ENCODE results near the gene VPS37D.

VPS37D gene

DNA sequence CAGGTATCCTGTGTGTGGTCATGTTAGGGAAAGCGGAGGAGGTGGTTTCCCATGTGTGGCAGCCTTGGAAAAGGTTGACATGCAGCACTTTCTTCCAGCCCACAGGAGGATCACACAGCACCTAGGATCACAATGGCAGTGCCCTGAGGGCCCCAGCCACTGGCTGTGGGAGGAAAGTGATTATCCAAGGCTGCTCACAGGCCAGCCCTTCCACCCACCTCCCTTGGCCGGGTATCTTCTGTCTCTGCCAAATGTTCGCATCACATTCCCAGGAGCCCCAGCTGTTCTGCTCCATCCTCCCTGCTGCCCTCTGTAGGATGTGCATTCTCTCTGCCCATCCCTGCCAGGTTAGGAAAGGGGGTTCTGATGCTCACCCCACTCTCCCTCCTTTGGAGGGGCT is 40.8 kb upstream of the VPS37D start:
- Histone ChIP-seq H3K4me3 (ENCODE audit: insufficient read depth, low read length, poor library complexity, severe bottlenecking) (no peak overlapping the region), H4K20me1 (ENCODE audit: low read depth, low read length) (no peaks in the 10 kb centered on the region), H3F3A (ENCODE audit: insufficient read depth) (no peaks in the 10 kb centered on the region), H3K36me3 (ENCODE audit: low read length) (no peaks in the 10 kb centered on the region), H2AFZ (ENCODE audit: low read depth, low read length, severe bottlenecking) (no peak overlapping the region), H3K4me2 (ENCODE audit: low read depth, low read length, poor library complexity, severe bottlenecking) (no peak overlapping the region), H3K9ac (ENCODE audit: low read length) (no peak overlapping the region), H3K79me2 (ENCODE audit: insufficient read depth, low read length) (no peaks in the 10 kb centered on the region), H3K9me3 (ENCODE audit: insufficient read depth, low read length) (no peaks in the 10 kb centered on the region), H3K27me3 (ENCODE audit: low read length) (no peaks in the 10 kb centered on the region), H3K9me2 (replicated peaks; ENCODE audit: insufficient read depth, low read length) (no peaks in the 10 kb centered on the region), H3K27ac (ENCODE audit: low read depth, low read length) (no peak overlapping the region)
- no peak for TF ChIP-seq EZH2phosphoT487 (conservative IDR thresholded peaks at IDR 0.05; ENCODE audit: low read length)
- TF ChIP-seq CTCF (IDR thresholded peaks at IDR 0.05; ENCODE audit: insufficient read depth, low read length, poor library complexity, severe bottlenecking): no peak

GRCh38 chr7:73628504-73628903 is 39.1 kb upstream of the VPS37D start:
- H2AFZ ChIP-seq (ENCODE audit: low read depth, low read length, severe bottlenecking): no peak overlapping the region
- no peak overlapping the region for H3K4me3 ChIP-seq (ENCODE audit: insufficient read depth, low read length, poor library complexity, severe bottlenecking)
- no peaks in the 10 kb centered on the region for H3K79me2 ChIP-seq (ENCODE audit: insufficient read depth, low read length)
- H3K9me3 ChIP-seq (ENCODE audit: insufficient read depth, low read length): no peaks in the 10 kb centered on the region
- no peaks in the 10 kb centered on the region for H3F3A ChIP-seq (ENCODE audit: insufficient read depth)
- no peak overlapping the region for H3K9ac ChIP-seq (ENCODE audit: low read length)
- H3K36me3 ChIP-seq (ENCODE audit: low read length): no peaks in the 10 kb centered on the region
- no peaks in the 10 kb centered on the region for H3K9me2 ChIP-seq (replicated peaks; ENCODE audit: insufficient read depth, low read length)
- H3K4me2 ChIP-seq (ENCODE audit: low read depth, low read length, poor library complexity, severe bottlenecking): no peak overlapping the region
- H3K27me3 ChIP-seq (ENCODE audit: low read length): no peaks in the 10 kb centered on the region
- H3K27ac ChIP-seq (ENCODE audit: low read depth, low read length): no peak overlapping the region
- H4K20me1 ChIP-seq (ENCODE audit: low read depth, low read length): no peaks in the 10 kb centered on the region
- no peak for TF ChIP-seq CTCF (IDR thresholded peaks at IDR 0.05; ENCODE audit: insufficient read depth, low read length, poor library complexity, severe bottlenecking)
- no peak for TF ChIP-seq EZH2phosphoT487 (conservative IDR thresholded peaks at IDR 0.05; ENCODE audit: low read length)

GRCh38 chr7:73631558-73631957 is 36.1 kb upstream of the VPS37D start:
- Histone ChIP-seq H3K27me3 (ENCODE audit: low read length) (no peaks in the 10 kb centered on the region), H3K4me2 (ENCODE audit: low read depth, low read length, poor library complexity, severe bottlenecking) (no peak overlapping the region), H3K27ac (ENCODE audit: low read depth, low read length) (no peak overlapping the region), H2AFZ (ENCODE audit: low read depth, low read length, severe bottlenecking) (no peak overlapping the region), H3K9me3 (ENCODE audit: insufficient read depth, low read length) (no peaks in the 10 kb centered on the region), H3K36me3 (ENCODE audit: low read length) (no peaks in the 10 kb centered on the region), H3K79me2 (ENCODE audit: insufficient read depth, low read length) (no peaks in the 10 kb centered on the region), H3F3A (ENCODE audit: insufficient read depth) (no peaks in the 10 kb centered on the region), H3K9me2 (replicated peaks; ENCODE audit: insufficient read depth, low read length) (no peaks in the 10 kb centered on the region), H4K20me1 (ENCODE audit: low read depth, low read length) (no peaks in the 10 kb centered on the region), H3K9ac (ENCODE audit: low read length) (no peak overlapping the region), H3K4me3 (ENCODE audit: insufficient read depth, low read length, poor library complexity, severe bottlenecking) (no peak overlapping the region)
- TF ChIP-seq EZH2phosphoT487 (conservative IDR thresholded peaks at IDR 0.05; ENCODE audit: low read length) (no peak), CTCF (IDR thresholded peaks at IDR 0.05; ENCODE audit: insufficient read depth, low read length, poor library complexity, severe bottlenecking) (no peak)

DNA sequence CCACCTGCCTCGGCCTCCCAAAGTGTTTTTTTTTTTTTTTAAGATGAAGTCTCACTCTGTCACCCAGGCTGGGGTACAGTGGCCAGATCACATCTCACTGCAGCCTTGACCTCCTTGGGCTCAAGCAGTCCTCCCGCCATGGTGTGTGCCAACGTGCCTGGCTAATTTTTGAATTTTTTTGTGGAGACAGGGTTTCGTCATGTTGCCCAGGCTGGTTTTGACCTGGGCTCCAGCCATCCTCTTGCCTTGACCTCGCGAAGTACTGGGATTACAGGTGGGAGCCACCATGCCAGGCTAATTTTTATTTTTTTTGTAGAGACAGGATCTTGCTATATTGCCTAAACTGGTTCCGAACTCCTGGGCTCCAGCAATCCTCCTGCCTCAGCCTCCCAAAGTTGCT is 34.3 kb upstream of the VPS37D start:
- no peaks in the 10 kb centered on the region for H3K9me2 ChIP-seq (replicated peaks; ENCODE audit: insufficient read depth, low read length)

More for the DNA sequence above, 34.3 kb upstream of the VPS37D start:
- no peak overlapping the region for H3K9ac ChIP-seq (ENCODE audit: low read length)
- no peaks in the 10 kb centered on the region for H3K9me3 ChIP-seq (ENCODE audit: insufficient read depth, low read length)
- H3K27ac ChIP-seq (ENCODE audit: low read depth, low read length): no peak overlapping the region
- H3K79me2 ChIP-seq (ENCODE audit: insufficient read depth, low read length): no peaks in the 10 kb centered on the region
- no peak overlapping the region for H3K4me3 ChIP-seq (ENCODE audit: insufficient read depth, low read length, poor library complexity, severe bottlenecking)
- H3K4me2 ChIP-seq (ENCODE audit: low read depth, low read length, poor library complexity, severe bottlenecking): no peak overlapping the region
- no peaks in the 10 kb centered on the region for H3F3A ChIP-seq (ENCODE audit: insufficient read depth)
- H3K27me3 ChIP-seq (ENCODE audit: low read length): no peaks in the 10 kb centered on the region
- H4K20me1 ChIP-seq (ENCODE audit: low read depth, low read length): no peaks in the 10 kb centered on the region
- no peaks in the 10 kb centered on the region for H3K36me3 ChIP-seq (ENCODE audit: low read length)
- no peak for TF ChIP-seq EZH2phosphoT487 (conservative IDR thresholded peaks at IDR 0.05; ENCODE audit: low read length)
- TF ChIP-seq CTCF (IDR thresholded peaks at IDR 0.05; ENCODE audit: insufficient read depth, low read length, poor library complexity, severe bottlenecking): no peak
- no peak overlapping the region for H2AFZ ChIP-seq (ENCODE audit: low read depth, low read length, severe bottlenecking)

Data from SU-DHL-6 (cell line).